ENCODE results near the gene SLC25A44. TPM values are rescaled to one million over a fixed set of nuclear protein-coding genes. Genes with fewer than 3 reads are reported as not detected.

SLC25A44 gene
- total RNA-seq, 3 donors from 2014 or later, result 61.3 to 79.7 (median 73.0) TPM

GRCh38 chr1:156155756-156156510 lies 38.0 kb upstream of the SLC25A44 start:
- Mint-ChIP-seq H3K27me3 (ENCODE audit: low read depth) (peaks cover 2% of the 10 kb centered on the region), H3K4me1 (ENCODE audit: low read depth) (peaks cover 71% of the 10 kb centered on the region), H3K36me3 (ENCODE audit: insufficient read depth) (peaks cover 3% of the 10 kb centered on the region), H3K9me3 (no peaks in the 10 kb centered on the region), H3K4me3 (peak overlapping the region; percentile 83)
- ATAC-seq, result no peak
- DNase-seq, result no peak

- Mint-ChIP-seq H3K4me1 (ENCODE audit: low read depth) (peaks cover 76% of the 10 kb centered on the region), H3K4me3 (peak overlapping the region; percentile 49), H3K36me3 (ENCODE audit: insufficient read depth) (peaks cover 3% of the 10 kb centered on the region), H3K9me3 (no peaks in the 10 kb centered on the region), H3K27me3 (ENCODE audit: low read depth) (peaks cover 2% of the 10 kb centered on the region)
- ATAC-seq (no peak), DNase-seq (no peak)
Measured at GRCh38 chr1:156157506-156157905, 36.4 kb upstream of the SLC25A44 start.

- Mint-ChIP-seq H3K9me3 (no peaks in the 10 kb centered on the region), H3K36me3 (ENCODE audit: insufficient read depth) (peaks cover 3% of the 10 kb centered on the region), H3K27me3 (ENCODE audit: low read depth) (peaks cover 2% of the 10 kb centered on the region), H3K4me1 (ENCODE audit: low read depth) (peaks cover 73% of the 10 kb centered on the region), H3K4me3 (no peak overlapping the region)
- DNase-seq (no peak), ATAC-seq (no peak)
Measured at GRCh38 chr1:156157966-156158365, 35.9 kb upstream of the SLC25A44 start.

DNA sequence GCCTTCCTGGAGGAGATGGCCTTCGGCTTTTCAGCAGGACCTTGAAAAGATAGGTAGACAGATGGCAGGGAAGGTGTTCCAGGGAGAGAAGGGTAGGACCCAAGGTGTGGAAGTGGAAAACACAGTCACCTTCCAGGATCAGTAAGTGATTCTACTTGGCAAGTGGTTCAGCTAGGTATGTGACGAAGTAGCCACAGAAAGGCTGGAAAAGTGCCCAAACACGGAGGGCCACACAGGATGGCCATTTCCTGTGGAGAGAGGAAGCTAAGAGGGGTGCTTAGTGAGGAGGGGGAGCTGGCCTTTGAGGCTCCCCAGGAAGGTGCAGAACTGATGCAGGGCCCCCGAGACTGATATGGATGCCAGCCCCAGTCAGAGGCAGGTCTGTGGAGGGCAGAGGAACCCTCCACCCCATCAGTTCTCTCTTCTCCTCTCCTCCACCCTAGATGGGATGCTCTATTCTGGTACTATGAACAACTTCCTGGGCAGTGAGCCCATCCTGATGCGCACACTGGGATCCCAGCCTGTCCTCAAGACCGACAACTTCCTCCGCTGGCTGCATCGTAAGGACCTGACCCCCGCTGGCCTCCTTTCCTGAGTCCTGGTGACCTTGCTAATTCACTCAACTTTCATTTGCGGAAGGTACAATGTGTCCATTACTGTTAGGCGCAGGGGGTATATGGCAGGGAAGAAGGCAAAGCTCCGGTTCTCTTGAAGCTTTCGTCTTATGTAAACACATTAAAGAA lies 33.7 kb upstream of the SLC25A44 start:
- no peaks in the 10 kb centered on the region for H3K27me3 Mint-ChIP-seq (ENCODE audit: low read depth)
- H3K4me3 Mint-ChIP-seq, result peak overlapping the region; percentile 67
- H3K4me1 Mint-ChIP-seq (ENCODE audit: low read depth), result peaks cover 71% of the 10 kb centered on the region
- no peak for ATAC-seq
- peaks cover 3% of the 10 kb centered on the region for H3K9me3 Mint-ChIP-seq
- DNase-seq, result no peak
- H3K36me3 Mint-ChIP-seq (ENCODE audit: insufficient read depth), result peaks cover 7% of the 10 kb centered on the region

DNA sequence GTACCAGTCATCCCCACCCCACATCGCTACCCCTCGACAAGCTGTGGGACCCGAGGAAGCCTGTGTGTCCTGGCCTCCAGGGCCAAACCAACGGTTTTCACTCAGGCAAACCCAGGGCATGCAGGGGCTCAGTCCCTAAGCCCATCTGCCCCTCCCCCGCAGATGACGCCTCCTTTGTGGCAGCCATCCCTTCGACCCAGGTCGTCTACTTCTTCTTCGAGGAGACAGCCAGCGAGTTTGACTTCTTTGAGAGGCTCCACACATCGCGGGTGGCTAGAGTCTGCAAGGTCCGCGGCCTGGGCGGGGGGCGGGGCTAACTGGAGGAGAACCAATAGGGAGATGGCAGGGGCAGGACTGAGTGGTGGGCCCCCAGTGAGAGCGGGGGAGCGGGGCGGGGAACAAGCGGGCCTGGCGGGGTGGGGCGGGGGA lies 33.1 kb upstream of the SLC25A44 start:
- DNase-seq, result peak; percentile 55
- Mint-ChIP-seq H3K4me1 (ENCODE audit: low read depth) (peaks cover 73% of the 10 kb centered on the region), H3K36me3 (ENCODE audit: insufficient read depth) (peaks cover 7% of the 10 kb centered on the region), H3K27me3 (ENCODE audit: low read depth) (no peaks in the 10 kb centered on the region), H3K4me3 (peak overlapping the region; percentile 67), H3K9me3 (peaks cover 4% of the 10 kb centered on the region)
- peak; percentile 79 to 80 for ATAC-seq

GRCh38 chr1:156162430-156163037 lies 31.4 kb upstream of the SLC25A44 start:
- H3K36me3 Mint-ChIP-seq (ENCODE audit: insufficient read depth), result peaks cover 7% of the 10 kb centered on the region

DNA sequence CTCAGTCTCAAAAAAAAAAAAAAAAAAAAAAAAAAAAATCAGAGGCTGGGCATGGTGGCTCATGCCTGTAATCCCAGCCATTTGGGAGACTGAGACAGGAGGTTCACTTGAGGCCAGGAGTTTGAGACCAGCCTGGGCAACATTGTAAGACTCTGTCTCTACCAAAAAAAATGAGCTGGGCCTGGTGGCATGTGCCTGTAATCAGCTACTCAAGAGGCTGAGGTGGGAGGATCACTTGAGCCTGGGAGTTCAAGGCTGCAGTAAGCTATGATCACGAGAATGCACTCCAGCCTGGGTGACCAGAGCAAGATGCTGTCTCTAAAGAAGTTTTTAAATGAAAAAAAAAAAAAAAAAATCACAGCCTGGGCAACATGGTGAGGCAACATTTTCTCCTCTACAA lies 30.2 kb upstream of the SLC25A44 start:
- H3K4me1 Mint-ChIP-seq (ENCODE audit: low read depth), result peaks cover 52% of the 10 kb centered on the region

More at GRCh38 chr1:156162430-156163037, 31.4 kb upstream of the SLC25A44 start:
- Mint-ChIP-seq H3K4me1 (ENCODE audit: low read depth) (peaks cover 63% of the 10 kb centered on the region), H3K4me3 (peak overlapping the region; percentile 19), H3K27me3 (ENCODE audit: low read depth) (no peaks in the 10 kb centered on the region), H3K9me3 (peaks cover 4% of the 10 kb centered on the region)
- DNase-seq (no peak), ATAC-seq (no peak)

GRCh38 chr1:156164125-156164831 lies 29.6 kb upstream of the SLC25A44 start:
- Mint-ChIP-seq H3K36me3 (ENCODE audit: insufficient read depth) (peaks cover 7% of the 10 kb centered on the region), H3K9me3 (peaks cover 4% of the 10 kb centered on the region), H3K27me3 (ENCODE audit: low read depth) (no peaks in the 10 kb centered on the region), H3K4me1 (ENCODE audit: low read depth) (peaks cover 46% of the 10 kb centered on the region), H3K4me3 (no peak overlapping the region)
- ATAC-seq (no peak), DNase-seq (no peak)

More for the DNA sequence above, 30.2 kb upstream of the SLC25A44 start:
- H3K27me3 Mint-ChIP-seq (ENCODE audit: low read depth), result no peaks in the 10 kb centered on the region
- no peak overlapping the region for H3K4me3 Mint-ChIP-seq
- DNase-seq, result no peak
- no peak for ATAC-seq
- peaks cover 4% of the 10 kb centered on the region for H3K9me3 Mint-ChIP-seq
- peaks cover 7% of the 10 kb centered on the region for H3K36me3 Mint-ChIP-seq (ENCODE audit: insufficient read depth)

GRCh38 chr1:156165083-156165482 lies 28.8 kb upstream of the SLC25A44 start:
- DNase-seq (no peak), ATAC-seq (no peak)
- peaks cover 7% of the 10 kb centered on the region for H3K36me3 Mint-ChIP-seq (ENCODE audit: insufficient read depth)
- peaks cover 38% of the 10 kb centered on the region for H3K4me1 Mint-ChIP-seq (ENCODE audit: low read depth)
- no peaks in the 10 kb centered on the region for H3K27me3 Mint-ChIP-seq (ENCODE audit: low read depth)
- no peak overlapping the region for H3K4me3 Mint-ChIP-seq
- H3K9me3 Mint-ChIP-seq, result peaks cover 4% of the 10 kb centered on the region

DNA sequence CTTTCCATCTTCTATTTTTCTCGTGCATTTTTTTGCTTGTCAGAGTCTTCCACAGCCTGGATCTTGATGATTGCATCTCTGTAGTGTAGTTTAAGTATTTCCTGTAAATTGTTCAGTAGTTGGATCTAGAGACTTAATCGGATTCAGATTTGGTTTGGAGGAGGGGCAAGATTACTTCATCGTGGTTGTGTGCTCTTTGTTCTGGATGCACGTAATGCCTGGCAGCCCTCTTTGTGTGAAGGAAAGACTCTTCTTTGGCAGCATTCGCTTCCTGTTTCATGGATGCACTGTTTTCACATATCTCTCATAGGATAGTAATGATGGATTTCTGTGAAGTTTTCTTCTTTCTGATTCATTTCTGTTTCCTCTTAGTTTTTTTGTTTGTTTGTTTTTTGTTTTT lies 26.4 kb upstream of the SLC25A44 start:
- H3K27me3 Mint-ChIP-seq (ENCODE audit: low read depth), result no peaks in the 10 kb centered on the region
- peaks cover 4% of the 10 kb centered on the region for H3K36me3 Mint-ChIP-seq (ENCODE audit: insufficient read depth)
- ATAC-seq (no peak), DNase-seq (no peak)
- no peak overlapping the region for H3K4me3 Mint-ChIP-seq
- peaks cover 17% of the 10 kb centered on the region for H3K4me1 Mint-ChIP-seq (ENCODE audit: low read depth)
- H3K9me3 Mint-ChIP-seq, result peaks cover 4% of the 10 kb centered on the region

DNA sequence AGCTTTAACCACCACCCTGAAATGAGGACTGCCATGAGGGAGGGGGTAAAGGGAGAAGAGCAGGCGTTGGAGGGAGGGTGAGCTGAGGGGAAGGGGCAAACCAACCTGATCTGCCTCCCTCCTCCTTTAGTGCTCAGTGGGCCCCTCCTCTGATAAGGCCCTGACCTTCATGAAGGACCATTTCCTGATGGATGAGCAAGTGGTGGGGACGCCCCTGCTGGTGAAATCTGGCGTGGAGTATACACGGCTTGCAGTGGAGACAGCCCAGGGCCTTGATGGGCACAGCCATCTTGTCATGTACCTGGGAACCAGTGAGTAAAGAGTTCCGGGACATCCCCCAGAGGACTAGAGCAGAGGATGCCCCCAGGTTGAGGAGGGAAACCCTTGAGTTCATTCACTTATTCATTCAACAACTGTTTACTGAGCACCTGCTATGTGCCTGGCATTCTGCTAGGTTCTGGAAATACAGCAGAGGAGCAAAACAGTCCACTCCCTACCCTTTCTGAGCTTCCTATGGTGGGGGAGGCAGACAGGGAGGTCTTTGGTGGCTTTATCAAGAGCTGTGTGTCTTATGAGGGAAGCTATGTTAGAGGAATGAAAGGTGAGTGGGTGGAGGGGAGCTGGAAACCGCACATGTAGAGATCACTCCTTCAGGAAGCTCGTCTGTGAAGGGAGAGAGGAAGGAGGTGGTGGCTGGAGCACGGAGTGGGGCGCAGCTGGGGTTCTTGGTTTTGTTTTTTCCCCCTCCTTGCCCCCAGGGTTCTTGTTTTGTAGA lies 21.0 kb upstream of the SLC25A44 start:
- Mint-ChIP-seq H3K27me3 (ENCODE audit: low read depth) (peaks cover 4% of the 10 kb centered on the region), H3K9me3 (no peaks in the 10 kb centered on the region), H3K4me3 (no peak overlapping the region), H3K4me1 (ENCODE audit: low read depth) (peaks cover 7% of the 10 kb centered on the region), H3K36me3 (ENCODE audit: insufficient read depth) (peaks cover 5% of the 10 kb centered on the region)
- ATAC-seq (no peak), DNase-seq (no peak)

DNA sequence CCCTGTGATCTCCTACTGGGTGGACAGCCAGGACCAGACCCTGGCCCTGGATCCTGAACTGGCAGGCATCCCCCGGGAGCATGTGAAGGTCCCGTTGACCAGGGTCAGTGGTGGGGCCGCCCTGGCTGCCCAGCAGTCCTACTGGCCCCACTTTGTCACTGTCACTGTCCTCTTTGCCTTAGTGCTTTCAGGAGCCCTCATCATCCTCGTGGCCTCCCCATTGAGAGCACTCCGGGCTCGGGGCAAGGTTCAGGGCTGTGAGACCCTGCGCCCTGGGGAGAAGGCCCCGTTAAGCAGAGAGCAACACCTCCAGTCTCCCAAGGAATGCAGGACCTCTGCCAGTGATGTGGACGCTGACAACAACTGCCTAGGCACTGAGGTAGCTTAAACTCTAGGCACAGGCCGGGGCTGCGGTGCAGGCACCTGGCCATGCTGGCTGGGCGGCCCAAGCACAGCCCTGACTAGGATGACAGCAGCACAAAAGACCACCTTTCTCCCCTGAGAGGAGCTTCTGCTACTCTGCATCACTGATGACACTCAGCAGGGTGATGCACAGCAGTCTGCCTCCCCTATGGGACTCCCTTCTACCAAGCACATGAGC lies 17.2 kb upstream of the SLC25A44 start:
- no peak for DNase-seq
- peak in 1 of 2 donors; percentile 15 for ATAC-seq
- Mint-ChIP-seq H3K27me3 (ENCODE audit: low read depth) (peaks cover 4% of the 10 kb centered on the region), H3K4me3 (no peak overlapping the region), H3K4me1 (ENCODE audit: low read depth) (peaks cover 17% of the 10 kb centered on the region), H3K36me3 (ENCODE audit: insufficient read depth) (peaks cover 5% of the 10 kb centered on the region), H3K9me3 (no peaks in the 10 kb centered on the region)

GRCh38 chr1:156177919-156178654 lies 15.8 kb upstream of the SLC25A44 start:
- Mint-ChIP-seq H3K27me3 (ENCODE audit: low read depth) (peaks cover 2% of the 10 kb centered on the region), H3K36me3 (ENCODE audit: insufficient read depth) (peaks cover 5% of the 10 kb centered on the region), H3K9me3 (no peaks in the 10 kb centered on the region), H3K4me3 (peak overlapping the region; percentile 1), H3K4me1 (ENCODE audit: low read depth) (peaks cover 16% of the 10 kb centered on the region)
- peak; percentile 14 to 46 for ATAC-seq
- DNase-seq, result no peak

Data from activated T-cell treated with anti-CD3 and anti-CD28 coated beads, Interleukin-2, amount 50 U/mL, for 4 hours (primary cell).